H1 (cell line): ENCODE measurements around the gene PRDM10. TPM values are rescaled to one million over a fixed set of nuclear protein-coding genes. Genes with fewer than 3 reads are reported as not detected.

Source experiments
- CTCF ChIA-PET: fragments of 300-600 bp; sonication (Branson Sonifier 250); formaldehyde crosslinking; loops from one replicate; lab custom pipeline; 2021; ENCODE audit not compliant: partially characterized antibody; lab: Charles Lee
- POLR2A ChIA-PET: fragments of 300-600 bp; sonication (Branson Sonifier 250); formaldehyde crosslinking; loops from one replicate; lab custom pipeline; 2021; ENCODE audit warnings: inconsistent platforms; ENCODE audit not compliant: partially characterized antibody; lab: Charles Lee
- DNase-seq, 2 experiments: peaks; one replicate each; pipeline versions ENCODE4 v3.0.0 to v3.0.0-alpha.2; 2010 to 2022; ENCODE audit warnings: low spot score in 2 of 2, low read depth in 1 of 2, mixed read lengths in 1 of 2
- FAIRE-seq: peaks from 2 replicates; lab custom pipeline; 2011; peaks lifted over from hg19 to GRCh38; lab: Jason Lieb, UNC
- H2AFZ ChIP-seq: 2 replicates; pipeline ENCODE4 v1.8.1; 2012; ENCODE audit warnings: low read length, inconsistent platforms
- H2AK5ac ChIP-seq: 2 replicates; pipeline ENCODE4 v1.6.1; 2013; ENCODE audit warnings: low read depth, low read length
- H2BK120ac ChIP-seq: replicated peaks from 2 replicates; pipeline ENCODE3; 2013; ENCODE audit warnings: low read depth, low read length, inconsistent platforms
- H2BK12ac ChIP-seq: 2 replicates; pipeline ENCODE4 v1.6.1; 2013; ENCODE audit warnings: low read depth, low read length
- H2BK15ac ChIP-seq: 2 replicates; pipeline ENCODE4 v1.6.1; 2013; ENCODE audit warnings: low read length
- H2BK20ac ChIP-seq: 2 replicates; pipeline ENCODE4 v1.6.1; 2013; ENCODE audit warnings: low read length
- H2BK5ac ChIP-seq: 2 replicates; pipeline ENCODE4 v1.6.1; 2013; ENCODE audit warnings: low read depth, low read length
- H3K14ac ChIP-seq: 2 replicates; pipeline ENCODE4 v1.6.1; 2013; ENCODE audit warnings: inconsistent platforms; ENCODE audit not compliant: insufficient read length
- H3K18ac ChIP-seq: 2 replicates; pipeline ENCODE4 v1.6.1; 2013; ENCODE audit warnings: low read length; ENCODE audit errors: extremely low read depth
- H3K23ac ChIP-seq: 2 replicates; pipeline ENCODE4 v1.6.1; 2013; ENCODE audit warnings: inconsistent platforms; ENCODE audit not compliant: insufficient read length
- H3K23me2 ChIP-seq: 2 replicates; pipeline ENCODE4 v1.6.1; 2013; ENCODE audit warnings: low read depth, low read length
- H3K27ac ChIP-seq: 2 replicates; pipeline ENCODE4 v1.6.1; 2011; ENCODE audit warnings: low read depth, low read length, inconsistent platforms
- H3K27me3 ChIP-seq, 4 experiments: replicated peaks in 1 of 4; 1 replicate in 1 of 4; 2 replicates in 3 of 4; pipeline versions ENCODE4 v1.6.1 to v1.8.1; 2011 to 2013; ENCODE audit warnings: low read length in 3 of 4, mild to moderate bottlenecking in 3 of 4, inconsistent platforms in 2 of 4, mixed read lengths in 2 of 4, moderate library complexity in 1 of 4; ENCODE audit not compliant: control insufficient read depth in 3 of 4, insufficient read depth in 3 of 4; ENCODE audit errors: extremely low read depth in 1 of 4
- H3K36me3 ChIP-seq, 4 experiments: 2 replicates each; pipeline versions ENCODE4 v1.6.1 to v1.8.1; 2011 to 2013; ENCODE audit warnings: mild to moderate bottlenecking in 4 of 4, low read length in 3 of 4, moderate library complexity in 2 of 4, control low read depth in 1 of 4, inconsistent platforms in 1 of 4; ENCODE audit not compliant: insufficient read depth in 4 of 4, control insufficient read depth in 2 of 4
- H3K4ac ChIP-seq: replicated peaks from 2 replicates; pipeline ENCODE3; 2013; ENCODE audit warnings: low read length, low read depth, mixed read lengths, inconsistent platforms; ENCODE audit not compliant: insufficient read length
- H3K4me1 ChIP-seq, 4 experiments: replicated peaks in 1 of 4; 1 replicate in 1 of 4; 2 replicates in 3 of 4; pipeline versions ENCODE4 v1.6.1 to v1.8.1; 2011 to 2013; ENCODE audit warnings: low read length in 3 of 4, inconsistent platforms in 2 of 4, mixed read lengths in 1 of 4; ENCODE audit not compliant: insufficient read depth in 4 of 4, control insufficient read depth in 3 of 4
- H3K4me2 ChIP-seq, 2 experiments: 2 replicates each; pipeline versions ENCODE4 v1.6.1 to v1.8.1; 2011 to 2013; ENCODE audit warnings: low read depth in 2 of 2, low read length in 2 of 2, control low read depth in 1 of 2, inconsistent platforms in 1 of 2, mild to moderate bottlenecking in 1 of 2; ENCODE audit not compliant: insufficient read depth in 1 of 2
- H3K4me3 ChIP-seq, 4 experiments: fragments of 200-600, 300-600 bp in 1 of 4; sonication (generic), shearing (Covaris generic), sonication (Bioruptor Twin) in 1 of 4; 2 replicates each; pipeline versions ENCODE4 v1.5.1 to v1.8.1; 2011 to 2016; ENCODE audit warnings: low read length in 4 of 4, low read depth in 3 of 4, control low read depth in 2 of 4, inconsistent platforms in 2 of 4, mild to moderate bottlenecking in 2 of 4, mixed read lengths in 1 of 4, moderate library complexity in 1 of 4; ENCODE audit not compliant: insufficient read depth in 2 of 4; ENCODE audit errors: extremely low read depth in 1 of 4
- H3K56ac ChIP-seq: replicated peaks from 2 replicates; pipeline ENCODE3; 2013; ENCODE audit warnings: low read depth, mild to moderate bottlenecking, mixed read lengths, low read length, inconsistent platforms; ENCODE audit not compliant: insufficient read length
- H3K79me1 ChIP-seq: 2 replicates; pipeline ENCODE4 v1.6.1; 2013; ENCODE audit warnings: low read depth, low read length, control low read depth
- H3K79me2 ChIP-seq, 2 experiments: 2 replicates each; pipeline versions ENCODE4 v1.6.1 to v1.8.1; 2012 to 2013; ENCODE audit warnings: low read length in 2 of 2, mild to moderate bottlenecking in 2 of 2, inconsistent platforms in 1 of 2; ENCODE audit not compliant: insufficient read depth in 2 of 2, control insufficient read depth in 1 of 2
- H3K9ac ChIP-seq, 4 experiments: replicated peaks in 1 of 4; 1 replicate in 1 of 4; 2 replicates in 3 of 4; pipeline versions ENCODE4 v1.6.1 to v1.8.1; 2011 to 2013; ENCODE audit warnings: low read depth in 3 of 4, low read length in 3 of 4, control low read depth in 2 of 4, mild to moderate bottlenecking in 2 of 4, moderate library complexity in 2 of 4, inconsistent platforms in 1 of 4; ENCODE audit errors: extremely low read depth in 1 of 4
- H3K9me3 ChIP-seq, 2 experiments: 2 replicates each; pipeline versions ENCODE4 v1.6.1 to v1.8.1; 2012 to 2013; ENCODE audit warnings: mild to moderate bottlenecking in 2 of 2, moderate library complexity in 2 of 2, control low read depth in 1 of 2, inconsistent platforms in 1 of 2, low read depth in 1 of 2, low read length in 1 of 2, mixed read lengths in 1 of 2; ENCODE audit not compliant: insufficient read depth in 2 of 2
- H4K20me1 ChIP-seq, 2 experiments: replicated peaks in 1 of 2; 2 replicates each; pipeline versions ENCODE3 to v1.8.1; 2011 to 2013; ENCODE audit warnings: inconsistent platforms in 2 of 2, low read length in 2 of 2, mild to moderate bottlenecking in 1 of 2; ENCODE audit not compliant: insufficient read depth in 2 of 2, control insufficient read depth in 1 of 2
- H4K5ac ChIP-seq: 2 replicates; pipeline ENCODE4 v1.6.1; 2013; ENCODE audit warnings: low read length, low read depth, mixed read lengths, inconsistent platforms; ENCODE audit not compliant: insufficient read length
- H4K8ac ChIP-seq: 2 replicates; pipeline ENCODE4 v1.8.0; 2013; ENCODE audit warnings: mild to moderate bottlenecking, moderate library complexity, low read length, inconsistent platforms; ENCODE audit not compliant: insufficient read depth; ENCODE audit errors: extremely low read depth
- H4K91ac ChIP-seq: replicated peaks from 2 replicates; pipeline ENCODE3; 2013; ENCODE audit warnings: low read length, mixed read lengths, inconsistent platforms; ENCODE audit not compliant: insufficient read length
- BRCA1 ChIP-seq: IDR thresholded peaks from 2 replicates; pipeline ENCODE4 v1.6.1; 2012; ENCODE audit warnings: low read depth, low read length, improper control_type of control experiment
- CEBPB ChIP-seq: IDR thresholded peaks from 2 replicates; pipeline ENCODE4 v1.6.1; 2012; ENCODE audit warnings: low read depth, low read length
- CHD2 ChIP-seq: IDR thresholded peaks from 2 replicates; pipeline ENCODE4 v1.6.1; 2012; ENCODE audit warnings: low read length, improper control_type of control experiment
- EP300 ChIP-seq, 2 experiments: IDR thresholded peaks; 1 replicate in 1 of 2; 2 replicates in 1 of 2; pipeline ENCODE4 v1.6.1; 2011 to 2012; ENCODE audit warnings: low read depth in 2 of 2, low read length in 2 of 2, mild to moderate bottlenecking in 2 of 2, borderline replicate concordance in 1 of 2, inconsistent platforms in 1 of 2, moderate library complexity in 1 of 2
- GTF2F1 ChIP-seq: IDR thresholded peaks from 2 replicates; pipeline ENCODE4 v1.6.1; 2012; ENCODE audit warnings: low read depth, low read length, improper control_type of control experiment, borderline replicate concordance
- HDAC2 ChIP-seq, 2 experiments: fragments of 300-600 bp in 1 of 2; sonication (generic) in 1 of 2; IDR thresholded peaks; 2 replicates each; pipeline ENCODE4 v1.6.1; 2011 to 2012; ENCODE audit warnings: low read depth in 2 of 2, low read length in 2 of 2, mild to moderate bottlenecking in 2 of 2, moderate library complexity in 2 of 2, borderline replicate concordance in 1 of 2, inconsistent platforms in 1 of 2
- JUND ChIP-seq: IDR thresholded peaks from 2 replicates; pipeline ENCODE4 v1.6.1; 2011; ENCODE audit warnings: mild to moderate bottlenecking, improper control_type of control experiment, low read length
- POLR2A ChIP-seq, 2 experiments: IDR thresholded peaks; 1 replicate in 1 of 2; 2 replicates in 1 of 2; pipeline ENCODE4 v1.6.1; 2011; ENCODE audit warnings: low read depth in 2 of 2, low read length in 2 of 2, mild to moderate bottlenecking in 2 of 2; ENCODE audit errors: control extremely low read depth in 1 of 2
- SIX5 ChIP-seq: IDR thresholded peaks from 2 replicates; pipeline ENCODE4 v1.6.1; 2011; ENCODE audit warnings: mild to moderate bottlenecking, low read depth, low read length
- SP4 ChIP-seq: IDR thresholded peaks from 2 replicates; pipeline ENCODE4 v1.6.1; 2012; ENCODE audit warnings: low read length, inconsistent platforms
- TCF12 ChIP-seq: IDR thresholded peaks from 2 replicates; pipeline ENCODE4 v1.6.1; 2011; ENCODE audit warnings: low read depth, mild to moderate bottlenecking, low read length
- TEAD4 ChIP-seq: IDR thresholded peaks from 2 replicates; pipeline ENCODE4 v1.6.1; 2012; ENCODE audit warnings: low read depth, low read length, inconsistent platforms, mixed read lengths
- WGBS, 2 experiments: shearing (Covaris generic) in 1 of 2; methylation state at CpG; one replicate each; pipeline versions ENCODE4 v1.1.6 to v1.1.7; 2013 to 2015; ENCODE audit warnings: low lambda C conversion rate in 2 of 2, mixed read lengths in 2 of 2, inconsistent platforms in 1 of 2, low coverage in 1 of 2, missing lambda C conversion rate in 1 of 2; ENCODE audit not compliant: insufficient replicate concordance in 2 of 2, insufficient coverage in 1 of 2, insufficient read length in 1 of 2; ENCODE audit errors: extremely low coverage in 1 of 2, missing lambda C conversion rate in 1 of 2; 5-methylcytosine and 5-hydroxymethylcytosine counted together
- polyA plus RNA-seq, 7 experiments: library from polyadenylated mRNA; depleted of rRNA in 3 of 7; stranded (reverse) in 5 of 7; unstranded in 2 of 7; fragments of >200 nt in 5 of 7; fragments of 200-250 nt in 2 of 7; gene quantifications; 1 replicate in 5 of 7; 2 replicates in 1 of 7; 4 replicates in 1 of 7; pipeline versions ENCODE4 v1.2.1 to v1.2.3, GENCODE V29; 2011 to 2013; ENCODE audit warnings: missing spikeins in 2 of 7, mixed read lengths in 2 of 7
- total RNA-seq: library from RNA; stranded (reverse); fragmentation: NEBNext Ultra II Directional; extraction: Animal tissue kit (Norgen Biotek cat#: 25700); gene quantifications from 2 replicates; pipeline ENCODE4 v1.2.1, GENCODE V29; 2021
- TF ChIP-seq, protein P1 (sequence below): IDR thresholded peaks from 2 replicates; pipeline ENCODE4 v1.6.1; 2011; ENCODE audit warnings: low read depth, mild to moderate bottlenecking, low read length; ENCODE audit not compliant: insufficient read depth

Gene PRDM10
- total and polyA plus RNA-seq, 2 of the 8 experiments (the other 6 are each of a cell fraction or from before 2014, with no cell fraction given) = 15.5 to 19.2 TPM

- no peak overlapping the region for H3K56ac ChIP-seq
- H3K23me2 ChIP-seq = no peaks in the 10 kb centered on the region
- H2BK5ac ChIP-seq = no peak overlapping the region; the same call in 1 of the 2 replicates
- H3K79me2 ChIP-seq = no peaks in the 10 kb centered on the region
- H3K4me2 ChIP-seq = no peak overlapping the region
- no peak overlapping the region for H3K14ac ChIP-seq
- H4K8ac ChIP-seq = no peak overlapping the region
- no peak for FAIRE-seq
- peaks cover 23 to 87% (median 74%) of the 10 kb centered on the region in 4 experiments for H3K36me3 ChIP-seq
- H2BK20ac ChIP-seq = no peak overlapping the region
- no peak overlapping the region for H3K9ac ChIP-seq
- no peak overlapping the region for H3K23ac ChIP-seq
- ChIA-PET POLR2A (interaction anchor here (1.5 kb wide), 1 partner anchor 11 kb away, joined by 3 read pairs; no protein-coding TSS in a partner anchor), CTCF (interaction anchor here (0.5 to 1.5 kb wide), 6 partner anchors 11 to 251 kb away, joined by 3 to 14 read pairs (median 3); no protein-coding TSS in a partner anchor)
- H4K91ac ChIP-seq = no peak overlapping the region
- no peaks in the 10 kb centered on the region for H3K9me3 ChIP-seq
- H4K20me1 ChIP-seq = peaks cover 0 to 10% of the 10 kb centered on the region in 2 experiments
- no peaks in the 10 kb centered on the region for H3K27me3 ChIP-seq
- WGBS, 2 experiments = 89% methylated on average over 3 of the region's 3 CpGs; no CpG with 5 or more reads in 1 of the 2 experiments
- H2BK120ac ChIP-seq = no peak overlapping the region
- no peaks in the 10 kb centered on the region; the same call in 1 of the 2 replicates for H3K79me1 ChIP-seq
- DNase-seq = no peak
- H2BK12ac ChIP-seq = no peak overlapping the region
- no peaks in the 10 kb centered on the region for H3K4me1 ChIP-seq
- no peak overlapping the region for H3K4me3 ChIP-seq
- no peak overlapping the region for H2AFZ ChIP-seq
- H2AK5ac ChIP-seq = no peak overlapping the region
- H3K4ac ChIP-seq = no peak overlapping the region
- H3K27ac ChIP-seq = no peak overlapping the region
- no peak overlapping the region for H2BK15ac ChIP-seq
- no peak overlapping the region for H3K18ac ChIP-seq
- no peak overlapping the region for H4K5ac ChIP-seq
- TF ChIP-seq HDAC2 (IDR thresholded peaks at IDR 0.05; ENCODE audit: borderline replicate concordance in 1 of 2, low read depth in 2 of 2, low read length in 2 of 2) (no peak), SIX5 (no peak), BRCA1 (no peak), JUND (no peak), CEBPB (no peak), EP300 (IDR thresholded peaks at IDR 0.05; ENCODE audit: borderline replicate concordance in 1 of 2, low read depth in 2 of 2, low read length in 2 of 2) (no peak), TCF12 (no peak), CHD2 (no peak), GTF2F1 (no peak), SP4 (no peak), POLR2A (IDR thresholded peaks at IDR 0.05; ENCODE audit: control extremely low read depth in 1 of 2, low read depth in 2 of 2, low read length in 2 of 2) (no peak), TEAD4 (no peak)
- TF ChIP-seq, protein P1, sequence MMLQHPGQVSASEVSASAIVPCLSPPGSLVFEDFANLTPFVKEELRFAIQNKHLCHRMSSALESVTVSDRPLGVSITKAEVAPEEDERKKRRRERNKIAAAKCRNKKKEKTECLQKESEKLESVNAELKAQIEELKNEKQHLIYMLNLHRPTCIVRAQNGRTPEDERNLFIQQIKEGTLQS = no peak
These were observed 122.3 kb downstream of the PRDM10 start for GRCh38 chr11:129880311-129880710.
